ENCODE data around the gene PDXP.
A peak's percentile ranks its signal among the peaks of the same experiment; 100 is the strongest.
"Not testable (repeated sequence)": the region's sequence is repeated elsewhere in the genome, so short reads cannot be mapped to it uniquely, and the experiment has no call there.

Gene PDXP

GRCh38 chr22:37650463-37651136 lies 7.9 kb upstream of the PDXP start:
- DNase-seq: no peak

- no peak for DNase-seq
These were observed 3.8 kb upstream of the PDXP start for GRCh38 chr22:37654563-37655251.

GRCh38 chr22:37655252-37655563 lies 3.3 kb upstream of the PDXP start:
- DNase-seq: no peak

- DNase-seq: not testable (repeated sequence)
These were observed 1.9 kb upstream of the PDXP start for GRCh38 chr22:37656583-37656982.

GRCh38 chr22:37657590-37658132 lies 862 bp upstream of the PDXP start:
- DNase-seq: no peak

- DNase-seq: peak in 1 of 2 experiments; percentile 16
These were observed 758 bp downstream of the PDXP start for GRCh38 chr22:37659066-37659896.

- DNase-seq: no peak
These were observed 1.6 kb downstream of the PDXP start for GRCh38 chr22:37659897-37660708.

- DNase-seq: no peak
These were observed 2.2 kb downstream of the PDXP start for GRCh38 chr22:37660709-37661045.

- DNase-seq: peak; percentile 13 to 65
These were observed 2.8 kb downstream of the PDXP start for GRCh38 chr22:37661160-37661924.

- no peak for DNase-seq
These were observed 3.5 kb downstream of the PDXP start for GRCh38 chr22:37662039-37662438.

GRCh38 chr22:37663521-37664140 lies 5.1 kb downstream of the PDXP start:
- DNase-seq: no peak

GRCh38 chr22:37664249-37665101 lies 6.0 kb downstream of the PDXP start:
- no peak for DNase-seq

GRCh38 chr22:37665487-37665886 lies 7.0 kb downstream of the PDXP start:
- no peak for DNase-seq

GRCh38 chr22:37669586-37669985 lies 11.1 kb downstream of the PDXP start:
- DNase-seq: no peak

- DNase-seq: no peak
These were observed 13.8 kb downstream of the PDXP start for GRCh38 chr22:37672206-37672919.

- no peak for DNase-seq
These were observed 14.5 kb downstream of the PDXP start for GRCh38 chr22:37672920-37673455.

- DNase-seq: no peak
These were observed 15.7 kb downstream of the PDXP start for GRCh38 chr22:37674248-37674647.

GRCh38 chr22:37674951-37675929 lies 16.7 kb downstream of the PDXP start, which contains the start of gene LGALS1:
Gene LGALS1 (plus strand): TSS chr22:37675636. CDS start chr22:37675703, 67 bp downstream.
- DNase-seq: peak; percentile 38 to 65

All from NCI-H2081 (cell line).